ENCODE data around the gene GRIK4.
"Not testable (repeated sequence)": the region's sequence is repeated elsewhere in the genome, so short reads cannot be mapped to it uniquely, and the experiment has no call there.

GRIK4 gene

DNA sequence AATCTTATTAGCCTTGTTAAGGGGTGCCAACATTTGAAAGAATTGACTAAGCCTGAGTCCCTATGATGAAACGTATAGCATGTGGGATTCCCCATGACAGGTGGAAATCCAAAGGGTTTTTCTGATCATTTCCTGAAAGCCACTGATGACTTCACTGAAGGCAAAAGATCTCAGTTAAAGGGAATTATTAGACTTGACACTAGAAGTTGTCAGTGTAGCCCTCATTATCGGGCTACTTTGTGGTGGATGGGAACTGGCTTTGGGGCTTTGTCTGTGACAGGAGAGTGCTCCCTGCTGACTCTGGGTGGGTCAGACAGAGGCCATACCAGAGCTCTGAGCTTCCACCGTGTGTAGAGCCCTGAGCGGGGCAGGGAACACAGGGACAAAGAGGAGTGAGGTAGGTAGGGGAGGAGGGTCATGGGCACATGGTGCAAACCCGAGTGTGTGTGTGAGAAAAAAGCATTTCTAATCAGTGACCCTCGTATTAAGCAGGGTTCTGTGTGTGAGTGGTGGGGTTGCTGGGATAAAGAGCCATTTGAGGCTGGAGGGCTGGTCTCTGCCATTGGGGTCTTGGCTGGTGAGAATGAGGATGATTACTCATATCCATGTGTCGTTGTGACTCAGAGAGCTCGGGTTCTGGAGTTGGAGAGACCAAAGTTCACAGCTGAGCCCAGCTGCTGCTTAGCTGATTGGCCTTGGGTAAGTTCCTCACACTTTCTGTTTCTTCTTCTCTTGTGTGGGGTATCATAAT, 101.1 kb downstream of the GRIK4 start:
- in situ Hi-C loops (cut with HindIII; ENCODE audit: low pct_ligation_motif_present, low pct_unique_long_range_greater_than_20kb, low sequenced_read_pairs), result no loop called here
- DNase-seq, result peak; percentile 22

- no peak for DNase-seq
- in situ Hi-C loops (cut with HindIII; ENCODE audit: low pct_ligation_motif_present, low pct_unique_long_range_greater_than_20kb, low sequenced_read_pairs), result no loop called here
Measured at GRCh38 chr11:120613264-120614226, 102.0 kb downstream of the GRIK4 start.

GRCh38 chr11:120615391-120615790, 103.8 kb downstream of the GRIK4 start:
- DNase-seq, result no peak
- in situ Hi-C loops (cut with HindIII; ENCODE audit: low pct_ligation_motif_present, low pct_unique_long_range_greater_than_20kb, low sequenced_read_pairs), result no loop called here

DNA sequence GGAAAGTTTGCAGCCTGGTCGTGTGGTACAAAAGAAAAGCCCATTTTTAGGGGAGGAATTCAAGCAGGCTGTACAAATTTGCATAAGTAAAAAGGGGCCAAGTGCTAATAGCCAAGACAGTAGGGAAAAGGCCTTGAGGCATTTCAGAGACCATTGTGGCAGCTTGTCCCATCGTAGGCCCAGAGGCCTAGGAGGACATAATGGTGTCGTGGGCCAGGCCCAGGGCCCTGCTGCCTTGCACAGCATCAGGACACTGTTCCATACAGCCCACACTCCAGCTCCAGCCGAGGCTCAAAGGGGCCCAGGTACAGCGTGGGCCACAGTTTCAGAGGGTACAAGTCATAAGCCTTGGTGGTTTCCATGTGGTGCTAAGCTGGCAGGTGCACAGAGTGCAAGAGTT, 106.9 kb downstream of the GRIK4 start:
- DNase-seq, result no peak
- in situ Hi-C loops (cut with HindIII; ENCODE audit: low pct_ligation_motif_present, low pct_unique_long_range_greater_than_20kb, low sequenced_read_pairs), result no loop called here

DNA sequence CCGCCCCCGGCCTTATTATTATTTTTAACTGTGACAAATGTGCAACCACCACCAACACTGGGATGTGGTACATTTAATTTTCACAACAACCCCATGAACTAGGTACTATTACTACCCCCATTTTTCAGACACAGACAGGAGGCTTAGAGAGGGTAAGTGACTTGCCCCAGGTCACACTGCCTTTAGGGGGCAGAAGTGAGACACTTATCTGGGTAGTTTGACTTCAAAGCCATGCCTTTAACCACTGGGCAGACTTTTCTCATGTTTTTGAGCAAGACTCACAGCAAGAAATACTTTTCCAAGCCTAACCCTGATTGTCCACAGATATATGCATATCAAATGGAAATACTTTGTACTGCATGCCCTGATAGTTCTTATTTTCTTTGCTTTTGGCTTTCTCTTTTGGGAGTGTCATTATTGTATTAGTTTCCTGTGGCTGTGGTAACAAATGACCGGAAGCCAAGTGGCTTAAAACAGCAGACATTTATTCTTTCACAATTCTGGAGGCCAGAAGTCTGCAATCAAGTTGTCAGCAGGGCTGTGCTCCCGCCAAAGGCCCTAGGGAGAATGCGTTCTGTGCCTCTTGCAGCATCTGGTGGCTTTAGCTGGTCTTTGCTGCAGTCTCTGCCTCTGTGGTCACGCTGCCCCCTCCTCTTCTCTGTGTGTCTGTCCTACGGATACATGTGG, 110.8 kb downstream of the GRIK4 start:
- in situ Hi-C loops (cut with HindIII; ENCODE audit: low pct_ligation_motif_present, low pct_unique_long_range_greater_than_20kb, low sequenced_read_pairs), result no loop called here
- peak; percentile 16 for DNase-seq

DNA sequence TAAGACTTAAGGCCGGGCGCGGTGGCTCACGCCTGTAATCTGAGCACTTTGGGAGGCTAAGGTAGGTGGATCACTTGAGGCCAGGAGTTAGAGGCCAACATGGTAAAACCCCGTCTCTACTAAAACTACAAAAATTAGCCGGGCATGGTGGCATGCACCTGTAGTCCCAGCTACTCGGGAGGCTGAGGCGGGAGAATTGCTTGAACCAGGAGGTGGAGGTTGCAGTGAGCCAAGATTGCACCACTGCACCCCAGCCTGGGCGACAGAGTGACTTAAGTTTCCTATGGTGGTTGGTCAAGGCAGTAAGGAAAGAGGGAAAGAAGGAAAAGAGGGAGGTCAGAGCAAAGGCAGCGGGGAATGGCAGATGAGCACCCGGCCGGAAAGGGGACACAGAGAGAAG, 113.4 kb downstream of the GRIK4 start:
- in situ Hi-C loops (cut with HindIII; ENCODE audit: low pct_ligation_motif_present, low pct_unique_long_range_greater_than_20kb, low sequenced_read_pairs); DNase-seq: not testable (repeated sequence)

DNA sequence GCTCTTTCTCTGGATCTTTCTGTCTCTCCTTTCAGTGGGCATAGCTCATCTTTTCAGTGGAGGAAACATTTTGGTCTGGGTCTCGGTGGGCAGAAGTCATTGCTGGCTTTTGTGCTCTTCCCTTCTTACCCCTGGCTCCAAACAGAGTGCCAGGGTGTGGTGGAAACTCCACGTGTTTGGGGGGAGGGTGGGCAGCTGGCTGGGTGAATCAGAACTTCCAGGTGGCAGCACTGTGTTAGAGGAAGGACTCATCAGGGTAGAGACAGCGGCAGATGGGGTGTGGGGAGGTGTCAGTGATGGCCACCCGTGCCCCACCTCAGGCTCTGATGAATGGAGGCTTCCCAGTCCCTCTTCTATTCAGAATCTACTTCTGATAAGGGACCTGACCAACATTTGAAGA, 114.0 kb downstream of the GRIK4 start:
- in situ Hi-C loops (cut with HindIII; ENCODE audit: low pct_ligation_motif_present, low pct_unique_long_range_greater_than_20kb, low sequenced_read_pairs), result no loop called here
- no peak for DNase-seq

DNA sequence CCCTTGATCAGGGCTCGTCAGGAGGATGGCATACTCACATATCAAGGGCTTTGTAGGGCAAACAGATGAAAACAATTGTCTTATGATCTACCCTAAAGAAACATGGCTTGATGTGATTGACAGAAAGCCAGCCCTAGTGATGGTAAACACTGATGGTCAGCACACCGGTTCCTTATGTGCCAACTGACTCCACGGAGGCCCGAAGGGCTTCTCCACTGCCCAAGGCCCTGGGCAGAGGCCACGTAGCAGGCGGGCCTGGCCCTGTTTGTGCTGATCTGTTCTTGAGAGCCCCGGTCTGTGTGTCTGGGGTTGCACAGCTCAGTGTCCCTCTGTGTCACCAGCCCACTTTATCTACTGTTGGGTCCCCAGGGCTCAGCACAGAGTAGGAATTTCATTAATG, 115.2 kb downstream of the GRIK4 start:
- no peak for DNase-seq
- in situ Hi-C loops (cut with HindIII; ENCODE audit: low pct_ligation_motif_present, low pct_unique_long_range_greater_than_20kb, low sequenced_read_pairs), result no loop called here

GRCh38 chr11:120627327-120628163, 116.0 kb downstream of the GRIK4 start:
- in situ Hi-C loops (cut with HindIII; ENCODE audit: low pct_ligation_motif_present, low pct_unique_long_range_greater_than_20kb, low sequenced_read_pairs), result no loop called here
- DNase-seq, result no peak

DNA sequence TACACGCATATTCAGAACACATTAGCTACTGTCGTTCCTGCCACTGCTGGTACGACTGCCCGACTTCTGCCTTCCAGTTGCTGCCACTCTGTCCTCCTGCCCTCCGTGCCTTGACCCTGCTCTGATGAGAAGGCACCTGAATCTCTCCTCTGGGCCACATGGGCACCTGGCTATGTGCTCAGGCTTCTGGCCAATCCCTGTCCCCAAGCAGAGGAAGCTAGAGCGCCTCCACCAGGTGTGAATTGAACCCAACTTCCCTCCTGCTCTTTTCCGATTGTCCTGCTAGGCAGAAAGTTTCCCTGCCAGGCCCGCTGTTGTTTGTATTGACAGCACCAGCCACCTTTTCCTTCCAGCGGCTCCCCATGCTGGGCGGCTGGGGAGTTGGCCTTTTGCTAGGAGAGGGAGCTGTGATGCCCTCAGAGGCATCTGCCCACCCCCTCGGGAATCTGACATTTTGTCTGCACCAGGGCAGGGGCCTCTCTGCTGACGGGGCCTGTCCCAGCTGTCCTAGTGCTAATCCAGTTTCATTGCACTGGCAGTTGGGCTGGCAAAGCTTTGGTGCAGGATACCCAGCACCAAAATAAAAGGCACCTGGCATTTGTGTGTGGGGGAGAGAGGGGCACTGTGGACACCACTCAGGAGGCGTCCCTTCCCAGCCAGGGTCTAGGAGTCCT, 118.0 kb downstream of the GRIK4 start:
- no peak for DNase-seq
- in situ Hi-C loops (cut with HindIII; ENCODE audit: low pct_ligation_motif_present, low pct_unique_long_range_greater_than_20kb, low sequenced_read_pairs), result no loop called here

GRCh38 chr11:120630122-120630521, 118.6 kb downstream of the GRIK4 start:
- DNase-seq, result no peak
- in situ Hi-C loops (cut with HindIII; ENCODE audit: low pct_ligation_motif_present, low pct_unique_long_range_greater_than_20kb, low sequenced_read_pairs), result no loop called here

DNA sequence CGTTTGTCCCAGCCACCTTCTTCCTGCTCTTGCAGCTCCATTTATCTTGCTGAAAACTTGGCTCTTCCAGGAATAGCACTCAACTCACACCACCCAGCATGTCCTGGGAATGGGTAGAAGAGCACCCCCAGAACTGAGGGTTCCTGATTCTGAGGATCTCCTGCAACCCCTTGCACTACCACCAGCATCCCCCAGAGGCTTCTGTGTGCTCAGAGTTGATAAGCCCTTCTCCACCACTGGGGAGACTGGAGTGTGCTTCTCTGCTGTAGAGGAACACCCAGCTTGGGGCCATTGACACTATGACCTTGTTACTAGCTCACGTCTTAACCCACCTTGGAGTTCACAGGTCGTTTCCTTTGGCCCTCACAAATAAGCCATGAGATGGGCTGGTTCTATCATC, 121.0 kb downstream of the GRIK4 start:
- in situ Hi-C loops (cut with HindIII; ENCODE audit: low pct_ligation_motif_present, low pct_unique_long_range_greater_than_20kb, low sequenced_read_pairs), result no loop called here
- no peak for DNase-seq

DNA sequence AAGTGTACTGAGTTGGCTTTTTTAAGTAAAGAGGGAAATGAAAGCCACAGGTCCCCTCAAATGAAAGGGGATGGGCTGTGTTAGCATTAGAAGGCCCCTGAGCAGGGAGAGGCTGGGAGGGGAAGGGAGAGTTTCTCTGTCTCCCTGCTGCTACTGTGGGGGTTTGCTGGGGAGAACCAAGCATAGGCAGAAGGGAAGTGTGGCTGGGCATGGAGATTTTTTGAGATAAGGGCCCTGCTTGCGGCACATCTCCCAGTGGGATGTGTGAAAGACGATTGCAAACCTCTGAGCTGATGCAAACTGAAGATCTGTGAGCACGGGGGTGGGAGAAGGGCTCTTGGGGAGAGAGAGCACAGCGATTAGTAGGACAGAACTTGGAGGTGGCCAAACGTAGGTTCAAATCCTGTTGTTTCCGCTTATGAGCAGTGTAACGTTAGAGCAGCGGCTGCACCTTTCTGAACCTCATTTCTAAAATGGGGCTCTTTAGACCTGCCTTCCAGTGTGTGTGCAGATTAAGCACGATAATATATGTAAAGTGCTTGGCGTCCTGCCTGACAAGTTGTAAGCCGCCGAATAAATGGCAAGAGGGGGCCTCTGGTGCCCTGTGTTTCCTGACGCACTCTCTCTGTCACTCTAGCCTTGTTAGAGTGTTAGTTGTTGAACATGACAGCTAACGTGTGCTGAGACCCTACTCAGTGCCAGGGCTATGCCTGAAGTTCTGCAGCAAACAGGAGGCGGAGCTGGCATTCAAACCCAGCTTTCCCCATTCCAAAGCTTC, 122.3 kb downstream of the GRIK4 start:
- in situ Hi-C loops (cut with HindIII; ENCODE audit: low pct_ligation_motif_present, low pct_unique_long_range_greater_than_20kb, low sequenced_read_pairs), result no loop called here
- DNase-seq, result no peak

DNA sequence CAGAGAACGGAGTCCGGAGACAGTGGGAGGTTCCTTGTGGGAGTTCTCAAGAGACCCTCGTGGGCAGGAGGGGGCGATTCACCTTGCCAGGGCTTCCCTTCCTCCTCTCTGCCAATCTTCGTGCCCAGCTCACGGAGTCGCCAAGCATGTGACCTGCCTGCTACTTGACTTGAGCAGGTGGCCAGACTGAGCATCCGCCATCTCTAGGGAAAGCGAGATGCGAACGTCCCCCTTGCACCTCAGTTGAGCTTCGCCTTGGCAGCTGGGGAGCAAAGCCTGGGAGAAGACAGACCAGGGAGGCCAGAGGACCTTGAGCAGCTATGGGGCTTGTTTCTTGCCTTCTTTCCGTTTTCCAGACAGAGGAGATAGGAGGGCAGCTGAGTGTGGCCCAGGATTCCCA, 123.2 kb downstream of the GRIK4 start:
- in situ Hi-C loops (cut with HindIII; ENCODE audit: low pct_ligation_motif_present, low pct_unique_long_range_greater_than_20kb, low sequenced_read_pairs), result no loop called here

GRCh38 chr11:120635136-120635810, 123.7 kb downstream of the GRIK4 start:
- in situ Hi-C loops (cut with HindIII; ENCODE audit: low pct_ligation_motif_present, low pct_unique_long_range_greater_than_20kb, low sequenced_read_pairs), result no loop called here
- DNase-seq, result no peak

More for the DNA sequence above, 123.2 kb downstream of the GRIK4 start:
- DNase-seq, result no peak

- in situ Hi-C loops (cut with HindIII; ENCODE audit: low pct_ligation_motif_present, low pct_unique_long_range_greater_than_20kb, low sequenced_read_pairs), result no loop called here
- DNase-seq, result no peak
Measured at GRCh38 chr11:120637131-120637530, 125.6 kb downstream of the GRIK4 start.

Measured in ACHN (cell line).